Activated B cell treated with CpG ODN at 0.5 μM for 24 hours (primary cell): ENCODE measurements around the gene CORO7. TPM values are rescaled to one million over a fixed set of nuclear protein-coding genes. Genes with fewer than 3 reads are reported as not detected.

ENCODE experiments used
- ATAC-seq: fragments of 200-7000 bp; cut with Tn5 transposase; one replicate; pipeline ENCODE4 v1.10.0; 2021; ENCODE audit warnings: low read depth, mild to moderate bottlenecking, moderate library complexity
- CTCF ChIA-PET: fragments of 350-600 bp; sonication (Branson Sonifier 250); formaldehyde crosslinking; loops from one replicate; lab custom pipeline; 2021; ENCODE audit warnings: antibody characterized with exemption; lab: Charles Lee
- POLR2A ChIA-PET: fragments of 350-600 bp; sonication (Branson Sonifier 250); formaldehyde crosslinking; loops from one replicate; lab custom pipeline; 2021; ENCODE audit warnings: antibody characterized with exemption; lab: Charles Lee
- DNase-seq: peaks from one replicate; pipeline ENCODE4 v3.0.0; 2022
- H3K27ac Mint-ChIP-seq: one replicate; pipeline ENCODE4 v1.8.0; 2020; ENCODE audit warnings: mixed read lengths
- H3K27me3 Mint-ChIP-seq: one replicate; pipeline ENCODE4 v1.8.0; 2021; ENCODE audit warnings: mixed read lengths
- H3K36me3 Mint-ChIP-seq: one replicate; pipeline ENCODE4 v1.8.0; 2021; ENCODE audit warnings: low read depth, mixed read lengths
- H3K4me1 Mint-ChIP-seq: one replicate; pipeline ENCODE4 v1.8.0; 2021; ENCODE audit warnings: mixed read lengths
- H3K4me3 Mint-ChIP-seq: one replicate; pipeline ENCODE4 v1.8.0; 2020; ENCODE audit warnings: mild to moderate bottlenecking, mixed read lengths
- H3K9me3 Mint-ChIP-seq: one replicate; pipeline ENCODE4 v1.8.0; 2020; ENCODE audit warnings: mixed read lengths
- intact Hi-C: fragments of 100-400 bp; cut with micrococcal nuclease; formaldehyde crosslinking; loops from one replicate; pipeline ENCODE4 v1.15.1; 2024
- total RNA-seq: library from RNA; stranded (reverse); gene quantifications from 2 replicates; pipeline ENCODE4 v1.2.3, GENCODE V29; 2022
- TF ChIP-seq, protein P1 (sequence below): fragments of 200-600 bp; IDR thresholded peaks from one replicate; pipeline ENCODE4 v1.8.0; 2022; ENCODE audit warnings: antibody characterized with exemption, mild to moderate bottlenecking

CORO7 gene
- total RNA-seq, 1 donor from 2014 or later = 86.6 TPM

DNA sequence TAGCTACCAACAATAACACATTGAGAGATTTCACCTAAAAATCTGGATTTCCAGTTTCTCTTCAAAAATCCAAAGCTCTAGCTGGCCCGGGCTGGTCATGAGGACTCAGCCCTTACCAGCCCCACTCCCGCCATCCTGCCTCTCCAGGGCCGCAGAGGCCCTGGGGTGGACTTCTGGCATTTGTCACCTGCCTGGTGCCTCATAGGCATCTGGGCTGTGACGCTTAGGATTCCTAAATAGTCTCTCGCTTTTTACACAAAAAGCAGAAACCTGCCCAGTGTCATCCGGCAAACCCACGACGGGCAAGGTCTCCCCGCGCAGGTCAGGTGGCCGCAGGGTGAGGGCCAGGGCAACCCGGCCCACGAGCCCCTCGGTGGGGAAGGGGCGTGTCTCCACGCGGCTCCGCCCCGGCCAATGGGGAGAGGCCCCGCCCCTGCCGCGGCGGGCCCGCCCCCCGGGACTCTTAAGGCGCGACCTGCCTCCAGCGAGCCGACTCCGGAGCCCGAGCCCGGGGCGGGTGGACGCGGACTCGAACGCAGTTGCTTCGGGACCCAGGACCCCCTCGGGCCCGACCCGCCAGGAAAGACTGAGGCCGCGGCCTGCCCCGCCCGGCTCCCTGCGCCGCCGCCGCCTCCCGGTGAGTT is 44.9 kb downstream of the CORO7 start, which contains the start of gene VASN:
TSS of gene VASN (plus strand) at position 492 of the 644 bp plus-strand sequence. CDS start 9,030 bp downstream, outside the sequence.
- H3K27me3 Mint-ChIP-seq = no peaks in the 10 kb centered on the region
- TF ChIP-seq, protein P1, sequence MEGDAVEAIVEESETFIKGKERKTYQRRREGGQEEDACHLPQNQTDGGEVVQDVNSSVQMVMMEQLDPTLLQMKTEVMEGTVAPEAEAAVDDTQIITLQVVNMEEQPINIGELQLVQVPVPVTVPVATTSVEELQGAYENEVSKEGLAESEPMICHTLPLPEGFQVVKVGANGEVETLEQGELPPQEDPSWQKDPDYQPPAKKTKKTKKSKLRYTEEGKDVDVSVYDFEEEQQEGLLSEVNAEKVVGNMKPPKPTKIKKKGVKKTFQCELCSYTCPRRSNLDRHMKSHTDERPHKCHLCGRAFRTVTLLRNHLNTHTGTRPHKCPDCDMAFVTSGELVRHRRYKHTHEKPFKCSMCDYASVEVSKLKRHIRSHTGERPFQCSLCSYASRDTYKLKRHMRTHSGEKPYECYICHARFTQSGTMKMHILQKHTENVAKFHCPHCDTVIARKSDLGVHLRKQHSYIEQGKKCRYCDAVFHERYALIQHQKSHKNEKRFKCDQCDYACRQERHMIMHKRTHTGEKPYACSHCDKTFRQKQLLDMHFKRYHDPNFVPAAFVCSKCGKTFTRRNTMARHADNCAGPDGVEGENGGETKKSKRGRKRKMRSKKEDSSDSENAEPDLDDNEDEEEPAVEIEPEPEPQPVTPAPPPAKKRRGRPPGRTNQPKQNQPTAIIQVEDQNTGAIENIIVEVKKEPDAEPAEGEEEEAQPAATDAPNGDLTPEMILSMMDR = no peak
- peak within 1 kb of the TSS; percentile 80 for H3K4me3 Mint-ChIP-seq
- H3K9me3 Mint-ChIP-seq = no peaks in the 10 kb centered on the region
- POLR2A ChIA-PET = no interaction called here
- peaks cover 17% of the 10 kb centered on the region for H3K36me3 Mint-ChIP-seq
- ATAC-seq = peak; percentile 92
- intact Hi-C loops = loop anchor here (1.0 kb wide), 1 partner anchor 20 kb away; the partner anchor contains the start of gene PAM16
- CTCF ChIA-PET = no interaction called here
- H3K4me1 Mint-ChIP-seq = peaks cover 22% of the 10 kb centered on the region
- H3K27ac Mint-ChIP-seq = no peak within 1 kb of the TSS
- DNase-seq = peak; percentile 79

DNA sequence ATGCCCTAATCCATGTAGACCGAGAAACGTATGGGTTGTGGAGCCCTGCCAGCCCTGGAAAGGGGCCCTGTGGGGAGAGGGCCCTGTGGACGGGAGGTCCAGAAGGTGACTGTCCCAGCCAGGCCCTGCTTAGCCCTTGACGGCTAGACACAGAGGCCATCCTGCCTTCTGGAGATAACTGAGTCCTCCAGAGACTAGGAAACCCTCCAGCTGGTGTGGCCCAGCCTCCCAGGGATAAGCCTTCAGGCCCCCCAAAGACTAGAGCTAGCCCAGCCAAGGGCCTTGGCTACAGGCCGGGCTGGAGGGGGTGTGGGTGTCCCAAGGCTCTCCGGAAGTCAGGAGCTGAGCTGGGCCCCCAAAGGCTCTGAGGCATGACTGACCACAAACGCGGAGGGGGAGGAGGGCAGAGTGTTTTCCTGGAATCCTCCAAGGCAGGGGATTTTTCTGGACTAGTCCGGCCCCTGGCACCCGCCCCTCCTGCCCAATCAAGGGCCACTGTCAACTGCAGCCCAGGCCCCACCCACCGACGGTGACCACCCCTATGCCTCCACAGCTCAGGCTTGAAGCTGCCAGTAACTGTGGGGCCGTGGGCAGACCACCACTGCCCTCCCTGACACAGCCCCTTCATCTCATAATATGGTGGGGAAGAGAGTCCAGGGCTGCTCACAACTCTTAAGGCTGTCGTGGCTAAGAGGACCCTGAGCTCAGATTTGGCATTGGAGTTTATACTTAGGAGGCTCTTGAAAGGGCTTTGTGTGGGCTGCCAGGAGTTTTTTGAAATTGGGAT is 45.6 kb downstream of the CORO7 start:
- ATAC-seq = no peak
- POLR2A ChIA-PET = no interaction called here

DNA sequence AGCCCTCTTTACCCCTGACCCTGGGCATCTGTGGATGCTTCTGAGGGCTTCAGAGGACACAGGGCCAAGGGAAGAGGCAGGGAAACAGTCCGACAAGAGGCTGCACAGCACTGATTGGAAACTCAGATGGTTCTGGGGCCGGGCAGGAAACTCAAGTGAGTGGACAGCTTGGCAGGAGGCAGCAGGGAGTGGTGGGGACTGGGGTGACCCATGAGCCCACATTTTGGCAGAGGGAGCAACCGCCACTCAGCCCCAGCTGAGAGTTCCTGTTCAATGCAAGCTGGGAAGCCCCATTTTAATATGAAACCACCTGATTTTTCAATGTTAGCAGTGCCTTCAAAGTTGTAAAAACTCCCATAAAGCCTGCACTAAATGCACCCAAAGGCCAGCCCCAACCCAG is 46.2 kb downstream of the CORO7 start:
- Mint-ChIP-seq H3K36me3 (peaks cover 11% of the 10 kb centered on the region), H3K4me3 (no peak overlapping the region), H3K27ac (no peak overlapping the region), H3K4me1 (peaks cover 30% of the 10 kb centered on the region), H3K9me3 (no peaks in the 10 kb centered on the region), H3K27me3 (no peaks in the 10 kb centered on the region)
- intact Hi-C loops = no loop called here
- CTCF ChIA-PET = interaction anchor here (1.1 kb wide), 1 partner anchor 32 kb away, joined by 4 read pairs; no protein-coding TSS in a partner anchor
- ATAC-seq (no peak), DNase-seq (no peak)
- POLR2A ChIA-PET = no interaction called here
- TF ChIP-seq, protein P1 = no peak

More for the DNA sequence above, 45.6 kb downstream of the CORO7 start:
- no peak for DNase-seq
- CTCF ChIA-PET = interaction anchor here (1.1 kb wide), 1 partner anchor 32 kb away, joined by 4 read pairs; no protein-coding TSS in a partner anchor
- Mint-ChIP-seq H3K27me3 (no peaks in the 10 kb centered on the region), H3K4me1 (peaks cover 26% of the 10 kb centered on the region), H3K36me3 (peaks cover 17% of the 10 kb centered on the region), H3K9me3 (no peaks in the 10 kb centered on the region), H3K4me3 (no peak overlapping the region), H3K27ac (no peak overlapping the region)
- intact Hi-C loops = loop anchor here (1.0 kb wide), 1 partner anchor 19 kb away; the partner anchor contains the start of gene PAM16
- TF ChIP-seq, protein P1 = no peak

DNA sequence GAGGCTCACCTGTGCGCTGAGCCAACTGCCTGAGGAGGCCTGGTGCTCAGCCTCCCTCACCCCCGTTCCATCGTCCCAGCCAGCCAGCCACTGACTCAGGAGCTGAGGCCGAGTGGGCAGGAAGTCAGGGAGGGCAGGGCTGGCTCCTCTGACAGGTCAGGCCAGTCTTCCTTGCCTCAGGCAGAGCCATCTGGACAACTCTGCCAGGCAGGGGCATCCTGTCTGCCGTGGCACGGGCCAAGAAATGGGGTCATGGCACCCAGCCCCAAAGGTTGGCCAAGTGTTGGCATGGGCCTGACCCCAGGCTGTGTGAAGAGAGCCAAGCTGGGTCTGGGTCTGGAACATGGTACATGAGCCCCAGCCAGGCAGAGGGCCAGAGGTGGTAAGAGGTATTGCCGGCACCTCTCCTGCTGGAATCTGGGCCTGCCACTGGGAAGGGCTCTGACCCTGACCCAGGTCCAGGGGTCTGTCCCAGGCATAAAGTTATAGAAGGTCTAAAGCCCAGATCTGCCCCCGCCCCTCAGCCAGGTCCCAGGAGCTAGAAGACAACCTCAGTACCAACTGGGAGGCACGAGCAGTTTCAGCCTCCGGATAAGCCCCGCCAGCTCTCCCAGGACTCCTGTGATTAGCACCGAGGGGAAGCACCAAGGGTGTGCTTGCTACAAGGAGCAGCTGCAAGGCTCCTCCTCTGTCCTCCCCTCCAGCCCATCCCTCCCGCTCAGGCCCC is 47.2 kb downstream of the CORO7 start:
- POLR2A ChIA-PET = no interaction called here

More for the DNA sequence above, 47.2 kb downstream of the CORO7 start:
- no peaks in the 10 kb centered on the region for H3K27me3 Mint-ChIP-seq
- peaks cover 10% of the 10 kb centered on the region for H3K36me3 Mint-ChIP-seq
- TF ChIP-seq, protein P1 = no peak
- intact Hi-C loops = no loop called here
- peaks cover 38% of the 10 kb centered on the region for H3K4me1 Mint-ChIP-seq
- no peak overlapping the region for H3K27ac Mint-ChIP-seq
- ATAC-seq (no peak), DNase-seq (no peak)
- no peak overlapping the region for H3K4me3 Mint-ChIP-seq
- CTCF ChIA-PET = no interaction called here
- H3K9me3 Mint-ChIP-seq = no peaks in the 10 kb centered on the region
